ENCODE results near the gene ZNF638.

DNA sequence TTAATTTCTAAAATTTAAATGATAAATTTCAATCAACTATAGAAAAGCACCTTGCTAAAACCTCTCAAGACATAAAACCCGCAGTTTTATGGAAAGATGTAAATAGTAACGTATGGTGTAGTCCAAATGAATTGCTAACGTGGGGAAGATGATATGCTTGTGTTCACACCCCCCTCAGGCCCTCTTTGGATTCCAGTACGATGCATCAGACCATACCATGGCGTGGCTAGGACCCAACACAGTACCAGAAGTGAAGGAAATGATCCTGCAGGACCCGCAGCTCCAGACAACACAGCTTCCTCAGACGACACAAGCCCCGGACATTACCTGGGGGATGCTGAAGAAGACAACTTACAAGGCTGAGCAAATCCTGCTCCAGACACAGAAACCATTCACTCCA is 61.6 kb downstream of the ZNF638 start:
- TF ChIP-seq, protein P1, sequence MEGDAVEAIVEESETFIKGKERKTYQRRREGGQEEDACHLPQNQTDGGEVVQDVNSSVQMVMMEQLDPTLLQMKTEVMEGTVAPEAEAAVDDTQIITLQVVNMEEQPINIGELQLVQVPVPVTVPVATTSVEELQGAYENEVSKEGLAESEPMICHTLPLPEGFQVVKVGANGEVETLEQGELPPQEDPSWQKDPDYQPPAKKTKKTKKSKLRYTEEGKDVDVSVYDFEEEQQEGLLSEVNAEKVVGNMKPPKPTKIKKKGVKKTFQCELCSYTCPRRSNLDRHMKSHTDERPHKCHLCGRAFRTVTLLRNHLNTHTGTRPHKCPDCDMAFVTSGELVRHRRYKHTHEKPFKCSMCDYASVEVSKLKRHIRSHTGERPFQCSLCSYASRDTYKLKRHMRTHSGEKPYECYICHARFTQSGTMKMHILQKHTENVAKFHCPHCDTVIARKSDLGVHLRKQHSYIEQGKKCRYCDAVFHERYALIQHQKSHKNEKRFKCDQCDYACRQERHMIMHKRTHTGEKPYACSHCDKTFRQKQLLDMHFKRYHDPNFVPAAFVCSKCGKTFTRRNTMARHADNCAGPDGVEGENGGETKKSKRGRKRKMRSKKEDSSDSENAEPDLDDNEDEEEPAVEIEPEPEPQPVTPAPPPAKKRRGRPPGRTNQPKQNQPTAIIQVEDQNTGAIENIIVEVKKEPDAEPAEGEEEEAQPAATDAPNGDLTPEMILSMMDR (IDR thresholded peaks at IDR 0.05) = no peak
- TF ChIP-seq POLR2A (IDR thresholded peaks at IDR 0.05) = no peak
